ENCODE measurements around the gene PLCB1.

DNA sequence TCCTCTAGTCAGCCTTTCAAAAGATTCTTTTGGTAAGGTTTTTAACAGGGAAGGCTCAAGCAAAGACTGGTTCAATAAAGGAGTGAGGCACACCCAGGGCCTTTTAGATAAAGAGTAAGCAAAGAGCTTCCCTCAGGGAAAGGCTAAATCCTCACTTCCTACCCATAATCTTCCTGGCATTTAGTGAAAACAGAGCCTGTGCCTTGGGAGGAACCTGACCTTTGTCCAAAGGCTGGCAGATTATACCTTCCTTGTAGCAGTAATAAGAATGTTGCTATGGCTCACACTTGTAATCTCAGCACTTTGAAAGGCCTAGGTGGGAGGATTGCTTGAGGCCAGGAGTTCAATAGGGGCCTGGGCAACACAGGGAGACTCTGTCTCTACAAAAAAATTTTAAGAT, 656.8 kb downstream of the PLCB1 start:
- TF ChIP-seq POLR2A (IDR thresholded peaks at IDR 0.05; ENCODE audit: low read length) (no peak), GATA1 (IDR thresholded peaks at IDR 0.05; ENCODE audit: low read depth, low read length) (no peak)
